CD14-positive monocyte (primary cell): Measurements from ENCODE around the gene SYNE3. TPM values are rescaled to one million over a fixed set of nuclear protein-coding genes. Genes with fewer than 3 reads are reported as not detected.

Source experiments
- DNase-seq, 3 donors: peaks; one replicate each; pipeline ENCODE4 v3.0.0-alpha.2; 2011 to 2022
- H2AFZ ChIP-seq: 2 replicates; pipeline ENCODE4 v1.6.0; 2012; ENCODE audit warnings: mild to moderate bottlenecking, low read depth, low read length, inconsistent platforms; ENCODE audit not compliant: insufficient read depth, poor library complexity, severe bottlenecking
- H3K27ac ChIP-seq, 2 donors: 1 replicate in 1 of 2; 2 replicates in 1 of 2; pipeline ENCODE4 v1.5.1; 2012 to 2013; ENCODE audit warnings: low read length in 2 of 2, control low read depth in 1 of 2, inconsistent platforms in 1 of 2, low read depth in 1 of 2, mild to moderate bottlenecking in 1 of 2
- H3K27me3 ChIP-seq, 2 donors: one replicate each; pipeline versions ENCODE4 v1.6.0 to v1.6.1; 2011 to 2013; ENCODE audit warnings: low read length in 2 of 2; ENCODE audit not compliant: control insufficient read depth in 2 of 2, insufficient read depth in 2 of 2
- H3K36me3 ChIP-seq, 2 donors: replicated peaks in 1 of 2; 1 replicate in 1 of 2; 2 replicates in 1 of 2; pipeline versions ENCODE4 v1.5.1 to v1.6.1; 2012 to 2013; ENCODE audit warnings: low read length in 2 of 2, control low read depth in 1 of 2, inconsistent platforms in 1 of 2, mild to moderate bottlenecking in 1 of 2; ENCODE audit not compliant: insufficient read depth in 2 of 2, control insufficient read depth in 1 of 2
- H3K4me1 ChIP-seq, 2 donors: 1 replicate in 1 of 2; 2 replicates in 1 of 2; pipeline versions ENCODE4 v1.5.1 to v1.6.1; 2012 to 2013; ENCODE audit warnings: low read length in 2 of 2, control low read depth in 1 of 2, inconsistent platforms in 1 of 2, mild to moderate bottlenecking in 1 of 2, moderate library complexity in 1 of 2; ENCODE audit not compliant: insufficient read depth in 2 of 2, control insufficient read depth in 1 of 2
- H3K4me2 ChIP-seq: replicated peaks from 2 replicates; pipeline ENCODE3; 2012; ENCODE audit warnings: low read length, moderate library complexity, mild to moderate bottlenecking; ENCODE audit not compliant: poor library complexity, severe bottlenecking; ENCODE audit errors: extremely low read depth
- H3K4me3 ChIP-seq, 3 experiments: fragments of 200-600 bp in 1 of 3; sonication (generic) in 1 of 3; replicated peaks in 1 of 3; 1 replicate in 2 of 3; 2 replicates in 1 of 3; pipeline ENCODE4 v1.5.1; 2011 to 2013; ENCODE audit warnings: low read length in 3 of 3, mild to moderate bottlenecking in 3 of 3, control low read depth in 2 of 3, low read depth in 2 of 3, inconsistent platforms in 1 of 3, moderate library complexity in 1 of 3
- H3K79me2 ChIP-seq: 2 replicates; pipeline ENCODE4 v1.6.0; 2012; ENCODE audit warnings: mild to moderate bottlenecking, control low read depth, inconsistent platforms, low read length, moderate library complexity; ENCODE audit not compliant: insufficient read depth
- H3K9ac ChIP-seq: 2 replicates; pipeline ENCODE4 v1.6.0; 2017; ENCODE audit warnings: low read length, mild to moderate bottlenecking; ENCODE audit not compliant: insufficient read depth, poor library complexity, severe bottlenecking
- H3K9me3 ChIP-seq, 2 donors: replicated peaks in 1 of 2; 1 replicate in 1 of 2; 2 replicates in 1 of 2; pipeline versions ENCODE4 v1.5.1 to v1.6.1; 2012 to 2013; ENCODE audit warnings: low read length in 2 of 2, control low read depth in 1 of 2; ENCODE audit not compliant: control insufficient read depth in 1 of 2, insufficient read depth in 1 of 2
- H4K20me1 ChIP-seq: 2 replicates; pipeline ENCODE4 v1.6.0; 2012; ENCODE audit warnings: mild to moderate bottlenecking, low read length, control low read depth, moderate library complexity; ENCODE audit not compliant: insufficient read depth
- H3K27ac Mint-ChIP-seq, 7 donors: one replicate each; pipeline ENCODE4 v1.8.0; 2020; ENCODE audit warnings: mild to moderate bottlenecking in 7 of 7, mixed read lengths in 7 of 7, moderate library complexity in 6 of 7, inconsistent platforms in 2 of 7
- H3K27me3 Mint-ChIP-seq, 3 donors: one replicate each; pipeline ENCODE4 v1.8.0; 2021 to 2022; ENCODE audit warnings: low read depth in 3 of 3, mild to moderate bottlenecking in 3 of 3, mixed read lengths in 3 of 3, moderate library complexity in 3 of 3, inconsistent platforms in 1 of 3
- H3K36me3 Mint-ChIP-seq, 2 donors: one replicate each; pipeline ENCODE4 v1.8.0; 2020; ENCODE audit warnings: mixed read lengths in 2 of 2, inconsistent platforms in 1 of 2, mild to moderate bottlenecking in 1 of 2
- H3K4me1 Mint-ChIP-seq: one replicate; pipeline ENCODE4 v1.8.0; 2020; ENCODE audit warnings: mild to moderate bottlenecking, mixed read lengths
- H3K4me3 Mint-ChIP-seq, 2 donors: one replicate each; pipeline ENCODE4 v1.8.0; 2020; ENCODE audit warnings: mild to moderate bottlenecking in 2 of 2, mixed read lengths in 2 of 2, moderate library complexity in 1 of 2
- H3K9me3 Mint-ChIP-seq, 7 donors: one replicate each; pipeline ENCODE4 v1.8.0; 2020 to 2022; ENCODE audit warnings: mixed read lengths in 7 of 7, mild to moderate bottlenecking in 6 of 7, moderate library complexity in 6 of 7, inconsistent platforms in 2 of 7
- WGBS: methylation state at CpG from one replicate; pipeline ENCODE4 v1.1.5; 2013; ENCODE audit warnings: missing lambda C conversion rate; ENCODE audit not compliant: insufficient coverage; 5-methylcytosine and 5-hydroxymethylcytosine counted together
- intact Hi-C, 2 donors: fragments of 100-400 bp; cut with micrococcal nuclease; formaldehyde crosslinking; loops; one replicate each; pipeline versions ENCODE4 v1.15.0 to v1.15.1; 2023
- polyA plus RNA-seq, 3 donors: library from polyadenylated mRNA; depleted of rRNA in 1 of 3; unstranded in 2 of 3; stranded (reverse) in 1 of 3; fragments of 300-500 nt in 2 of 3; fragments of >200 nt in 1 of 3; fragmentation: Illumina TruSeq in 2 of 3; gene quantifications; 1 replicate in 2 of 3; 2 replicates in 1 of 3; pipeline ENCODE4 v1.2.3, GENCODE V29; 2012 to 2021
- TF ChIP-seq, protein P1 (sequence below): fragments of 200-600 bp; IDR thresholded peaks from one replicate; pipeline ENCODE4 v1.8.0; 2022; ENCODE audit warnings: antibody characterized with exemption, mild to moderate bottlenecking

SYNE3 gene
- polyA plus RNA-seq, 3 donors: 2.6 to 26.1 (median 3.5) TPM

DNA sequence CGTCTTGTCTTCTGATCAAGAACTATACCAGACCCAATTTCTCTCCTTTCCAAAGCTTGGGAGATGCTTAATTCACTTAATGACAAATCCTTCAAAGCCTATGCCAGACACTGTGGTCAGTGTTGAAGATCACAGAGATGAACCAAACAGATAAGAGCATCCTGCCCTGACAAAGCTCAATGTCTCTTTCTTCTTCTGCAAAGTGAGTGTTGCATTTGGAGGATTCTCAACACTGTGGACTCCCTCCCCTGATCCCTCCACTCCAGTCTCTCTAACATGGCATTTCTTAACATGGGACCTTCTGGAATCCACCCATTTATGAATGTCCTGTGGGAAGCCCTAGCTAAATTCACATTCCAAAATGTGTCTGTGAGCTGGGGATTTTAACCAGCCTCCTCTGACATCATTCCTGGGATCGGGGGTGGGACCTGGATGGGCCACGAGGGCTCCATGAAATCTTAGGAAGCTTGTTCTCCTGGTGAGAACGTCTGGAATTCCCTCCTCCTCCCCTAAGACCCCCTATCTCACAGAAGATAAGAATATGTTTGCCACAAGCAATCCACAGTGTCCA lies 20.3 kb downstream of the SYNE3 start:
- peaks cover 38 to 61% of the 10 kb centered on the region in 2 donors for H3K36me3 Mint-ChIP-seq
- Histone ChIP-seq H3K36me3 (peaks cover 16 to 41% of the 10 kb centered on the region in 2 donors), H4K20me1 (peaks cover 51% of the 10 kb centered on the region), H3K4me3 (peak overlapping the region in 1 of 3 experiments; percentile 42), H3K27me3 (no peaks in the 10 kb centered on the region), H3K9me3 (no peaks in the 10 kb centered on the region), H3K9ac (peak overlapping the region; percentile 47), H3K4me1 (peaks cover 50 to 55% of the 10 kb centered on the region in 2 donors), H3K27ac (peak overlapping the region; percentile 89 to 97), H3K79me2 (peaks cover 99% of the 10 kb centered on the region), H3K4me2 (peak overlapping the region; percentile 63), H2AFZ (no peak overlapping the region)
- H3K27me3 Mint-ChIP-seq: no peaks in the 10 kb centered on the region
- TF ChIP-seq, protein P1, sequence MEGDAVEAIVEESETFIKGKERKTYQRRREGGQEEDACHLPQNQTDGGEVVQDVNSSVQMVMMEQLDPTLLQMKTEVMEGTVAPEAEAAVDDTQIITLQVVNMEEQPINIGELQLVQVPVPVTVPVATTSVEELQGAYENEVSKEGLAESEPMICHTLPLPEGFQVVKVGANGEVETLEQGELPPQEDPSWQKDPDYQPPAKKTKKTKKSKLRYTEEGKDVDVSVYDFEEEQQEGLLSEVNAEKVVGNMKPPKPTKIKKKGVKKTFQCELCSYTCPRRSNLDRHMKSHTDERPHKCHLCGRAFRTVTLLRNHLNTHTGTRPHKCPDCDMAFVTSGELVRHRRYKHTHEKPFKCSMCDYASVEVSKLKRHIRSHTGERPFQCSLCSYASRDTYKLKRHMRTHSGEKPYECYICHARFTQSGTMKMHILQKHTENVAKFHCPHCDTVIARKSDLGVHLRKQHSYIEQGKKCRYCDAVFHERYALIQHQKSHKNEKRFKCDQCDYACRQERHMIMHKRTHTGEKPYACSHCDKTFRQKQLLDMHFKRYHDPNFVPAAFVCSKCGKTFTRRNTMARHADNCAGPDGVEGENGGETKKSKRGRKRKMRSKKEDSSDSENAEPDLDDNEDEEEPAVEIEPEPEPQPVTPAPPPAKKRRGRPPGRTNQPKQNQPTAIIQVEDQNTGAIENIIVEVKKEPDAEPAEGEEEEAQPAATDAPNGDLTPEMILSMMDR: no peak
- DNase-seq: no peak
- peaks cover 63% of the 10 kb centered on the region for H3K4me1 Mint-ChIP-seq
- peak overlapping the region; percentile 52 to 77 for H3K4me3 Mint-ChIP-seq
- H3K27ac Mint-ChIP-seq: peak overlapping the region; percentile 94 to 98 (median 97)
- intact Hi-C loops: loop anchor here (2.0 to 5.0 kb wide), 2 partner anchors 23 to 36 kb away; no protein-coding TSS in a partner anchor
- peaks cover 0 to 3% (median 0%) of the 10 kb centered on the region in 7 donors for H3K9me3 Mint-ChIP-seq
- WGBS: no CpG with 5 or more reads among the region's 4 CpGs

DNA sequence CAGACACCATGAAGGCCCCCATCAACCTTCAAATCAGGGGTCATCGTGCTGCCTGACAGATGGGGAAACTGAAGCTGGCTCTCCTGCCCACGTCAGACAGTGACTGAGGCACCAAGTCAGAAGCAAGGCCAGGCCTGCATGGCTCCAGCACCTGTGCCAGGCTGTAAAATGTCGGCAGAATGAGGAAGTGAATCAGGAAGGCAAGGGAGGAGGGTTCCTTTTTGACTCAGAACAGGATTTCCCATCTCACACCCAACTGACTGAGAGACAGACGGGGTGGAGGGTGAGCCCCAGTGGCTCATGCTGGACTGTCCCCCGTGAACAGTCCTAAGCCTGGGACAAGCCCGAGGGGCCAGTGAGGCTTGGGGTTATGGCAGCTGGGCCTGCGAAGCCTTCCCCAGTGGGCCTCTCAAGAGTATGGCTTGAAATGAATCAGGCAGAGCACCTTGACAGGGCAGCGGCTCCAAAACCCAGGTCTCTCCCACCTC lies 20.9 kb downstream of the SYNE3 start:
- Mint-ChIP-seq H3K4me1 (peaks cover 65% of the 10 kb centered on the region), H3K27me3 (no peaks in the 10 kb centered on the region), H3K36me3 (peaks cover 32 to 60% of the 10 kb centered on the region in 2 donors), H3K27ac (peak overlapping the region; percentile 94 to 98 (median 97)), H3K4me3 (peak overlapping the region; percentile 51 to 77), H3K9me3 (peaks cover 0 to 3% (median 0%) of the 10 kb centered on the region in 7 donors)
- H3K9me3 ChIP-seq: no peaks in the 10 kb centered on the region
- peaks cover 51% of the 10 kb centered on the region for H4K20me1 ChIP-seq
- H3K79me2 ChIP-seq: peaks cover 99% of the 10 kb centered on the region
- H3K36me3 ChIP-seq: peaks cover 10 to 37% of the 10 kb centered on the region in 2 donors
- H2AFZ ChIP-seq: peak overlapping the region; percentile 67
- peak; percentile 84 to 97 (median 91) for DNase-seq
- 10% methylated on average over 6 of the region's 8 CpGs for WGBS
- H3K4me1 ChIP-seq: peaks cover 47 to 52% of the 10 kb centered on the region in 2 donors
- peak overlapping the region in 1 of 3 experiments; percentile 42 for H3K4me3 ChIP-seq
- H3K4me2 ChIP-seq: peak overlapping the region; percentile 63
- TF ChIP-seq, protein P1: no peak
- peak overlapping the region; percentile 89 to 97 for H3K27ac ChIP-seq
- H3K27me3 ChIP-seq: no peaks in the 10 kb centered on the region
- intact Hi-C loops: loop anchor here (2.0 to 5.0 kb wide), 2 partner anchors 23 to 37 kb away; no protein-coding TSS in a partner anchor
- peak overlapping the region; percentile 47 for H3K9ac ChIP-seq
